Memory B cell (primary cell): ENCODE data around the gene PCLAF.

ENCODE experiments used
- ATAC-seq: fragments of 150-1000 bp; cut with Tn5 transposase; 2 replicates; pipeline ENCODE4 v1.10.0; 2021; ENCODE audit warnings: low read depth, mild to moderate bottlenecking, moderate library complexity
- DNase-seq, 2 donors: peaks; one replicate each; pipeline ENCODE4 v3.0.0; 2022; ENCODE audit warnings: low spot score in 2 of 2
- H3K27ac Mint-ChIP-seq: one replicate; pipeline ENCODE4 v1.8.0; 2022; ENCODE audit warnings: mild to moderate bottlenecking, moderate library complexity, mixed read lengths
- H3K27me3 Mint-ChIP-seq: one replicate; pipeline ENCODE4 v1.8.0; 2022; ENCODE audit warnings: mixed read lengths
- H3K36me3 Mint-ChIP-seq: one replicate; pipeline ENCODE4 v1.8.0; 2022; ENCODE audit warnings: mild to moderate bottlenecking, mixed read lengths
- H3K4me1 Mint-ChIP-seq: one replicate; pipeline ENCODE4 v1.8.0; 2022; ENCODE audit warnings: mixed read lengths
- H3K4me3 Mint-ChIP-seq: one replicate; pipeline ENCODE4 v1.8.0; 2022; ENCODE audit warnings: mild to moderate bottlenecking, moderate library complexity, mixed read lengths
- H3K9me3 Mint-ChIP-seq: one replicate; pipeline ENCODE4 v1.8.0; 2022; ENCODE audit warnings: mixed read lengths

PCLAF gene

GRCh38 chr15:64324165-64324877 is 56.9 kb downstream of the PCLAF start:
- H3K27ac Mint-ChIP-seq: no peak overlapping the region
- no peak for ATAC-seq
- H3K4me3 Mint-ChIP-seq: no peak overlapping the region
- no peaks in the 10 kb centered on the region for H3K9me3 Mint-ChIP-seq
- no peaks in the 10 kb centered on the region for H3K27me3 Mint-ChIP-seq
- H3K4me1 Mint-ChIP-seq: peaks cover 2% of the 10 kb centered on the region
- H3K36me3 Mint-ChIP-seq: no peaks in the 10 kb centered on the region
- DNase-seq: no peak

GRCh38 chr15:64315216-64315615 is 66.0 kb downstream of the PCLAF start:
- no peaks in the 10 kb centered on the region for H3K9me3 Mint-ChIP-seq
- peak overlapping the region; percentile 35 for H3K27ac Mint-ChIP-seq
- H3K27me3 Mint-ChIP-seq: no peaks in the 10 kb centered on the region
- DNase-seq (no peak), ATAC-seq (no peak)
- H3K4me1 Mint-ChIP-seq: peaks cover 9% of the 10 kb centered on the region
- H3K36me3 Mint-ChIP-seq: peaks cover 2% of the 10 kb centered on the region
- H3K4me3 Mint-ChIP-seq: no peak overlapping the region

- Mint-ChIP-seq H3K27me3 (no peaks in the 10 kb centered on the region), H3K36me3 (peaks cover 2% of the 10 kb centered on the region), H3K4me3 (no peak overlapping the region), H3K27ac (peak overlapping the region; percentile 35), H3K4me1 (peaks cover 9% of the 10 kb centered on the region), H3K9me3 (no peaks in the 10 kb centered on the region)
- DNase-seq (no peak), ATAC-seq (no peak)
Measured at GRCh38 chr15:64314456-64314855, 66.8 kb downstream of the PCLAF start.
